Measurements from ENCODE around the gene BDH1.

Gene BDH1

DNA sequence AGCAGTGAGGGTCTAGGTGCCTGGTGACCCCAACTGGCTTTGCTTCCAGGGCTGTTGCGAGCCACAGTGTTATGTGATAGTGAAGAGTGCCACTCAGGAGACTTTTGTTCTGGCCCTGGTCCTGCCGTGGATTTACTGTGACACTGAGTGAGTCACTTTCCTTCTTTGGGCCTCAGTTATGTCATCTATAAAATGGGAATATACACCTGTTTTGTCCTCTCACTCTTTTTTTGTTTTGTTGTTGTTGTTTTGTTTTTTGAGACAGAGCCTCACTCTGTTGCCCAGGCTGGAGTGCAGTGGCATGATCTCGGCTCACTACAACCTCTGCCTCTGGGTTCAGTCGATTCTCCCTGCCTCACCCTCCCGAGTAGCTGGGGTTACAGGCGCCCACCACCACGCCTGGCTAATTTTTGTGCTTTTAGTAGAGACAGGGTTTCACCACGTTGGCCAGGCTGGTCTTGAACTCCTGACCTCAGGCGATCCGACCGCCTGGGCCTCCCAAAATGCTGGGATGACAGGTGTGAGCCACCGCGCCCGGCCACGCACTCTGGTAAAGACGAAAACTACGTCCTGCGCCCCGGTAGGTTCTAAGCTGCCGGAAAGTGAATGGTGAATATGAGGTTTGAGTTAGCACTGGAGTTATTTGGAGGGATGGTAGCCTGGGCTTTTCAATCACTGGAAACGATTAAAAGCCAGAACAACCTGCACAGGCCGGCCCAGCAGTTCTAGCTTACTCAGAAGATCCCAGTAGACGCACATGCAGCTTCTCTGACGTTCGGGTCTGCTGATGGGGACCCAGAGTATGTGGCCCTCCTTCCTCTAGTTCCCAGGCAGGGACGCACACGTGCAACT lies 46.6 kb downstream of the BDH1 start:
- WGBS = 92% methylated on average over 26 of the region's 27 CpGs
- peak overlapping the region; percentile 38 for H2AK5ac ChIP-seq (ENCODE audit: low read length, severe bottlenecking)
- no peaks in the 10 kb centered on the region for H3K9me3 ChIP-seq (ENCODE audit: control insufficient read depth, low read length)
- H2BK15ac ChIP-seq (ENCODE audit: low read depth, poor library complexity, severe bottlenecking) = no peak overlapping the region
- no peak overlapping the region for H3K14ac ChIP-seq (ENCODE audit: low read length in 2 of 2)
- H3K79me1 ChIP-seq (replicated peaks; ENCODE audit: low read length, poor library complexity, severe bottlenecking) = peaks cover 8% of the 10 kb centered on the region
- H3K9ac ChIP-seq (ENCODE audit: low read length) = peak overlapping the region; percentile 81
- H3K36me3 ChIP-seq (ENCODE audit: control insufficient read depth in 1 of 2, insufficient read depth in 2 of 2, low read depth in 1 of 2, low read length in 2 of 2) = peaks cover 0 to 22% of the 10 kb centered on the region in 2 experiments
- no peak for DNase-seq
- H3K27ac ChIP-seq (ENCODE audit: low read length, poor library complexity, severe bottlenecking) = no peak overlapping the region
- H3K4ac ChIP-seq (ENCODE audit: low read depth in 1 of 2, low read length in 2 of 2) = no peak overlapping the region
- no peak overlapping the region for H3K23ac ChIP-seq (ENCODE audit: low read length in 2 of 2)
- no peak overlapping the region for H2AFZ ChIP-seq (ENCODE audit: low read depth, low read length)
- H4K8ac ChIP-seq (ENCODE audit: low read length) = peak overlapping the region; percentile 56
- peaks cover 28% of the 10 kb centered on the region for H3K4me1 ChIP-seq (ENCODE audit: control insufficient read depth, insufficient read depth, low read depth, low read length)
- peak overlapping the region in 1 of 2 experiments; percentile 81 for H3K4me3 ChIP-seq (ENCODE audit: insufficient read depth in 1 of 2, low read depth in 1 of 2, low read length in 2 of 2)
- no peak overlapping the region for H3K4me2 ChIP-seq (ENCODE audit: low read length, poor library complexity, severe bottlenecking)
- peak overlapping the region; percentile 25 for H2BK120ac ChIP-seq (ENCODE audit: low read depth, low read length)
- no peak overlapping the region for H2BK12ac ChIP-seq (ENCODE audit: low read length in 2 of 2)
- no peak overlapping the region for H4K91ac ChIP-seq (ENCODE audit: low read length)
- peaks cover 0 to 36% of the 10 kb centered on the region in 2 experiments for H3K27me3 ChIP-seq (ENCODE audit: control insufficient read depth in 1 of 2, insufficient read depth in 1 of 2, low read length in 2 of 2)
- no peak overlapping the region for H3K18ac ChIP-seq (ENCODE audit: low read depth in 1 of 2, low read length in 2 of 2)
- H2BK5ac ChIP-seq (ENCODE audit: low read depth, low read length, poor library complexity, severe bottlenecking) = no peak overlapping the region

DNA sequence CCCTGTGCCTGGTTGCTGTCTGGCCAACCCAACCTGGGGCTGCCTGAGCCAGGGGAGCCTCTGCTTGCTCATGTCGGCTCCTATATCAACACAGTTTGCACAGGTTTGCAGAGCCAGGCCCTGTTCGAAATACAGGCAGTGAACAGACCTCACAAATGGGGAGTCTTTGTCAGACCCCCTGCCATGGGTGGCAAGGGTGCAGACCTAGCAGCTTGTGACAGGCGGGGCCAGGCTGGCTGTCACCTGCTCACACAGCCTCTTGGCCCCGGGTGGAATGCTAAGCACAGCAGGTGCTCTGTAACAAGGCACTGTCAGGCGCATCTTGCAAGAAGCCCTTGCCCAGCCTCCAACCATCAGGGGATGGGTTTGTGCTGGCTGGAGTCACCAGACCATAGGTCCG lies 47.3 kb downstream of the BDH1 start:
- no peak overlapping the region for H3K4me2 ChIP-seq (ENCODE audit: low read length, poor library complexity, severe bottlenecking)
- H4K8ac ChIP-seq (ENCODE audit: low read length) = no peak overlapping the region
- no peak overlapping the region for H2AK5ac ChIP-seq (ENCODE audit: low read length, severe bottlenecking)
- no peak for DNase-seq
- H3K14ac ChIP-seq (ENCODE audit: low read length in 2 of 2) = no peak overlapping the region
- no peak overlapping the region for H3K18ac ChIP-seq (ENCODE audit: low read depth in 1 of 2, low read length in 2 of 2)
- no peak overlapping the region for H2BK12ac ChIP-seq (ENCODE audit: low read length in 2 of 2)
- H3K9ac ChIP-seq (ENCODE audit: low read length) = no peak overlapping the region
- no peak overlapping the region for H2AFZ ChIP-seq (ENCODE audit: low read depth, low read length)
- H3K9me3 ChIP-seq (ENCODE audit: control insufficient read depth, low read length) = no peaks in the 10 kb centered on the region
- no peak overlapping the region for H2BK120ac ChIP-seq (ENCODE audit: low read depth, low read length)
- peaks cover 8% of the 10 kb centered on the region for H3K79me1 ChIP-seq (replicated peaks; ENCODE audit: low read length, poor library complexity, severe bottlenecking)
- H3K4ac ChIP-seq (ENCODE audit: low read depth in 1 of 2, low read length in 2 of 2) = no peak overlapping the region
- H3K23ac ChIP-seq (ENCODE audit: low read length in 2 of 2) = no peak overlapping the region
- peaks cover 0 to 36% of the 10 kb centered on the region in 2 experiments for H3K27me3 ChIP-seq (ENCODE audit: control insufficient read depth in 1 of 2, insufficient read depth in 1 of 2, low read length in 2 of 2)
- peaks cover 28% of the 10 kb centered on the region for H3K4me1 ChIP-seq (ENCODE audit: control insufficient read depth, insufficient read depth, low read depth, low read length)
- no peak overlapping the region for H4K91ac ChIP-seq (ENCODE audit: low read length)
- H2BK5ac ChIP-seq (ENCODE audit: low read depth, low read length, poor library complexity, severe bottlenecking) = no peak overlapping the region
- no peak overlapping the region for H2BK15ac ChIP-seq (ENCODE audit: low read depth, poor library complexity, severe bottlenecking)
- H3K36me3 ChIP-seq (ENCODE audit: control insufficient read depth in 1 of 2, insufficient read depth in 2 of 2, low read depth in 1 of 2, low read length in 2 of 2) = peaks cover 0 to 22% of the 10 kb centered on the region in 2 experiments
- no peak overlapping the region for H3K27ac ChIP-seq (ENCODE audit: low read length, poor library complexity, severe bottlenecking)
- 83% methylated on average over 6 of the region's 6 CpGs for WGBS
- no peak overlapping the region for H3K4me3 ChIP-seq (ENCODE audit: insufficient read depth in 1 of 2, low read depth in 1 of 2, low read length in 2 of 2)

DNA sequence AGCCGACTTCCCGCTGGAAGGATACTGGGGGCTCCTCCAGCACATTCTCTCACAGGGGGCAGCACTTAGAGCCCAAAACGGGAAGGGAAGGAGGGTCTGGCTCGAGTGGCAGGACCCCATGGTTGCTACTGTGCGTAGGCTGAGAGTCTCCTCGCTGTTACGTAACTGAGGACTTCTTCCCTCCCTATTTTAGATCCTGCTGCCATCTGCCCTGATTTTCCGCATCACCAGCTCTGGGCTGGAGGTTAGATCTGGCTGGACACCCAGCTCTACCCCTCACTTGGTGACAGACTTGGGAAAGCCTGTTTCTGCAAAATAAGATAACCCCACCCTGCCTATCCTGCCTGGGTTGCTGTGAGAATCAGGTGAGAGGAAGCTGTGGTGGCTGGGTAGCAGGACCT lies 47.7 kb downstream of the BDH1 start:
- no peak overlapping the region for H2BK120ac ChIP-seq (ENCODE audit: low read depth, low read length)
- H2AFZ ChIP-seq (ENCODE audit: low read depth, low read length) = no peak overlapping the region
- H2BK12ac ChIP-seq (ENCODE audit: low read length in 2 of 2) = no peak overlapping the region
- peaks cover 0 to 20% of the 10 kb centered on the region in 2 experiments for H3K36me3 ChIP-seq (ENCODE audit: control insufficient read depth in 1 of 2, insufficient read depth in 2 of 2, low read depth in 1 of 2, low read length in 2 of 2)
- DNase-seq = no peak
- H3K14ac ChIP-seq (ENCODE audit: low read length in 2 of 2) = no peak overlapping the region
- H3K4me2 ChIP-seq (ENCODE audit: low read length, poor library complexity, severe bottlenecking) = no peak overlapping the region
- H2BK5ac ChIP-seq (ENCODE audit: low read depth, low read length, poor library complexity, severe bottlenecking) = no peak overlapping the region
- no peak overlapping the region for H3K18ac ChIP-seq (ENCODE audit: low read depth in 1 of 2, low read length in 2 of 2)
- H3K27me3 ChIP-seq (ENCODE audit: control insufficient read depth in 1 of 2, insufficient read depth in 1 of 2, low read length in 2 of 2) = peaks cover 0 to 36% of the 10 kb centered on the region in 2 experiments
- H2AK5ac ChIP-seq (ENCODE audit: low read length, severe bottlenecking) = peak overlapping the region; percentile 26
- no peak overlapping the region for H3K9ac ChIP-seq (ENCODE audit: low read length)
- H3K79me1 ChIP-seq (replicated peaks; ENCODE audit: low read length, poor library complexity, severe bottlenecking) = peaks cover 8% of the 10 kb centered on the region
- peaks cover 28% of the 10 kb centered on the region for H3K4me1 ChIP-seq (ENCODE audit: control insufficient read depth, insufficient read depth, low read depth, low read length)
- no peak overlapping the region for H3K4ac ChIP-seq (ENCODE audit: low read depth in 1 of 2, low read length in 2 of 2)
- WGBS = 89% methylated on average over 8 of the region's 8 CpGs
- H4K91ac ChIP-seq (ENCODE audit: low read length) = peak overlapping the region; percentile 14
- no peaks in the 10 kb centered on the region for H3K9me3 ChIP-seq (ENCODE audit: control insufficient read depth, low read length)
- H4K8ac ChIP-seq (ENCODE audit: low read length) = peak overlapping the region; percentile 29
- H3K27ac ChIP-seq (ENCODE audit: low read length, poor library complexity, severe bottlenecking) = no peak overlapping the region
- H2BK15ac ChIP-seq (ENCODE audit: low read depth, poor library complexity, severe bottlenecking) = no peak overlapping the region
- no peak overlapping the region for H3K23ac ChIP-seq (ENCODE audit: low read length in 2 of 2)
- no peak overlapping the region for H3K4me3 ChIP-seq (ENCODE audit: insufficient read depth in 1 of 2, low read depth in 1 of 2, low read length in 2 of 2)

DNA sequence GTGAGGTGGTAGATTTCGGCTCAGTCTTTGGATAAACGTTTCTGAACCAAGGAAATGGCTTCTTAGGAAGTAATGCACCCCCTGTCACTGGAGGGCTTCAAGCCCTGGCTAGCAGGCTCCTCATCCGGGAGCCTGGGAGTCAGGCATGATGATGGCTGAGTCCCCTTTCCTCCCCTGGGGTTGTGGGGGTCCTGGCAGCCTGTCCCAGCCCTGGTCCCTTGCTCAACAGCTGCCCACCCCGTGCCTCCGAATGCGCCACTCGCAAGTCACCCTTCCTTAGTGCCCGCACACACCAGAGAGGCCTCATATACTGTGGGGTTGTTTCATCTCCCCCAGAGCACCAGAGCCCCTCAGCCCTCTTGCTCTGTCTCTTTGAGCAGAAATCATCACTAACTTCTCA lies 48.2 kb downstream of the BDH1 start:
- 72% methylated on average over 8 of the region's 8 CpGs for WGBS

More for the DNA sequence above, 48.2 kb downstream of the BDH1 start:
- Histone ChIP-seq H3K18ac (ENCODE audit: low read depth in 1 of 2, low read length in 2 of 2) (no peak overlapping the region), H2AK5ac (ENCODE audit: low read length, severe bottlenecking) (peak overlapping the region; percentile 21), H2BK12ac (ENCODE audit: low read length in 2 of 2) (no peak overlapping the region), H3K4me2 (ENCODE audit: low read length, poor library complexity, severe bottlenecking) (no peak overlapping the region), H3K4me3 (ENCODE audit: insufficient read depth in 1 of 2, low read depth in 1 of 2, low read length in 2 of 2) (no peak overlapping the region), H2BK15ac (ENCODE audit: low read depth, poor library complexity, severe bottlenecking) (no peak overlapping the region), H4K8ac (ENCODE audit: low read length) (no peak overlapping the region), H3K27me3 (ENCODE audit: control insufficient read depth in 1 of 2, insufficient read depth in 1 of 2, low read length in 2 of 2) (peaks cover 0 to 38% of the 10 kb centered on the region in 2 experiments), H3K27ac (ENCODE audit: low read length, poor library complexity, severe bottlenecking) (no peak overlapping the region), H2AFZ (ENCODE audit: low read depth, low read length) (no peak overlapping the region), H3K36me3 (ENCODE audit: control insufficient read depth in 1 of 2, insufficient read depth in 2 of 2, low read depth in 1 of 2, low read length in 2 of 2) (peaks cover 0 to 15% of the 10 kb centered on the region in 2 experiments), H4K91ac (ENCODE audit: low read length) (no peak overlapping the region), H3K4ac (ENCODE audit: low read depth in 1 of 2, low read length in 2 of 2) (no peak overlapping the region), H2BK5ac (ENCODE audit: low read depth, low read length, poor library complexity, severe bottlenecking) (no peak overlapping the region), H3K23ac (ENCODE audit: low read length in 2 of 2) (no peak overlapping the region), H3K14ac (ENCODE audit: low read length in 2 of 2) (no peak overlapping the region), H2BK120ac (ENCODE audit: low read depth, low read length) (no peak overlapping the region), H3K79me1 (replicated peaks; ENCODE audit: low read length, poor library complexity, severe bottlenecking) (peaks cover 8% of the 10 kb centered on the region), H3K4me1 (ENCODE audit: control insufficient read depth, insufficient read depth, low read depth, low read length) (peaks cover 28% of the 10 kb centered on the region), H3K9me3 (ENCODE audit: control insufficient read depth, low read length) (no peaks in the 10 kb centered on the region), H3K9ac (ENCODE audit: low read length) (no peak overlapping the region)
- no peak for DNase-seq
